ENCODE results near the gene DCANP1.

DNA sequence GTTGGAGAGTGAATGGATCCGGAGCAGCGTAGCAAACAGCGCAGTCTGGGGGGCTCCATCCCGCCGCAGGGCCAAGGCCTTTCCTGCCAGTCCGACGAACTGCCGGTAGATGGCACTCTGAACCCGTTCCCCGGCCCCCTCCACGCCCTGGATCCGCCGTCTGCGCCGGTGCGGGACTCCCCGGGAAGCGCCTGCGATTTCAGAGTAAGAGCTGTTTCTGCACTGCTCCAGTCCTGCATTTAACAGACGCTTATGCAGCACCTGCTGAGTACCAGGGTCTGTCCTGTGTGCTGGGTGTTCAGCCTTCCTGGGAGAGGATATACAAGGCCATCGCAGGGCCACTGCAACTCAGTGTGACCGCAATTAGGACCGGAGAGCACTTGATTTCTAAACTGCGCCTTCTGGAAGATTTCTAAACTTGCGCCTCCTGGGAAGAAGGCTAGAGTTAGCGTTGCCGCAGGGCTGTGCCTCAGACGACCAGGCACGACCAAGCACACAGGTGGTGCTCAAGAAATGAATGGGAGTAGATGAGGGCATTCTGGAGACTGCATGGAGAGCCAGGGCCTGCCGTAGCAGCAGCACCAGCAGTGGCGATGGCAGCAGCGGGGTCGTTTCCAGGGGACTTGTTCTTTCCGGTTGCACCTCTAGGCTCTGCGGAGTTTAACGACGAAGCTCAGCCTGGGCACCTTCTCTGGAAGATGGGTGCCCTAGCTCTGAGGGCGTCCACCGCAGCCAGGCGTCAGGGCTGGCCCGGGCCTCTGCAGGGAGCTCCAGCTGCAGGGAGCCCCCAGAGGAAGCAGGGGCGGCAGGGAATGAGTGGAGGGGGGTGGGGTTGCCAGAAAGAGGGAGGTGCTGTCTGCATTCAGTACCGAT lies 19.3 kb upstream of the DCANP1 start:
- no peak for TF ChIP-seq POLR2A (IDR thresholded peaks at IDR 0.05; ENCODE audit: low read length)
- no peak for TF ChIP-seq RNF2 (IDR thresholded peaks at IDR 0.05; ENCODE audit: borderline replicate concordance, low read depth)
- TF ChIP-seq, protein P1, sequence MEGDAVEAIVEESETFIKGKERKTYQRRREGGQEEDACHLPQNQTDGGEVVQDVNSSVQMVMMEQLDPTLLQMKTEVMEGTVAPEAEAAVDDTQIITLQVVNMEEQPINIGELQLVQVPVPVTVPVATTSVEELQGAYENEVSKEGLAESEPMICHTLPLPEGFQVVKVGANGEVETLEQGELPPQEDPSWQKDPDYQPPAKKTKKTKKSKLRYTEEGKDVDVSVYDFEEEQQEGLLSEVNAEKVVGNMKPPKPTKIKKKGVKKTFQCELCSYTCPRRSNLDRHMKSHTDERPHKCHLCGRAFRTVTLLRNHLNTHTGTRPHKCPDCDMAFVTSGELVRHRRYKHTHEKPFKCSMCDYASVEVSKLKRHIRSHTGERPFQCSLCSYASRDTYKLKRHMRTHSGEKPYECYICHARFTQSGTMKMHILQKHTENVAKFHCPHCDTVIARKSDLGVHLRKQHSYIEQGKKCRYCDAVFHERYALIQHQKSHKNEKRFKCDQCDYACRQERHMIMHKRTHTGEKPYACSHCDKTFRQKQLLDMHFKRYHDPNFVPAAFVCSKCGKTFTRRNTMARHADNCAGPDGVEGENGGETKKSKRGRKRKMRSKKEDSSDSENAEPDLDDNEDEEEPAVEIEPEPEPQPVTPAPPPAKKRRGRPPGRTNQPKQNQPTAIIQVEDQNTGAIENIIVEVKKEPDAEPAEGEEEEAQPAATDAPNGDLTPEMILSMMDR (IDR thresholded peaks at IDR 0.05) = peak; percentile 85
- TF ChIP-seq ZFP36 (IDR thresholded peaks at IDR 0.05; ENCODE audit: borderline replicate concordance, partially characterized antibody) = no peak
- no peak for TF ChIP-seq HOXA7 (CRISPR knock-in tag; IDR thresholded peaks at IDR 0.05)
- TF ChIP-seq BHLHE40 (IDR thresholded peaks at IDR 0.05; ENCODE audit: low read depth, low read length) = no peak
